Naive thymus-derived CD4-positive, alpha-beta T cell (primary cell): Measurements from ENCODE around the gene STK4. TPM values are rescaled to one million over a fixed set of nuclear protein-coding genes. Genes with fewer than 3 reads are reported as not detected.

Experiments used
- ATAC-seq: fragments of 150-1000 bp; cut with Tn5 transposase; 2 replicates; pipeline ENCODE4 v1.10.0; 2021; ENCODE audit warnings: mild to moderate bottlenecking, moderate library complexity
- CTCF ChIA-PET: fragments of 350-600 bp; sonication (Branson Sonifier 250); formaldehyde crosslinking; loops from one replicate; lab custom pipeline; 2021; ENCODE audit warnings: antibody characterized with exemption; lab: Charles Lee
- POLR2A ChIA-PET: fragments of 350-600 bp; sonication (Branson Sonifier 250); formaldehyde crosslinking; loops from one replicate; lab custom pipeline; 2021; ENCODE audit warnings: antibody characterized with exemption, inconsistent platforms; lab: Charles Lee
- DNase-seq, 9 donors: peaks; one replicate each; pipeline versions ENCODE4 v3.0.0 to v3.0.0-alpha.2; 2020 to 2022; ENCODE audit warnings: mixed read lengths in 1 of 9
- H3K27ac ChIP-seq: one replicate; pipeline ENCODE4 v1.7.0; 2013; ENCODE audit warnings: mild to moderate bottlenecking, low read depth, low read length, moderate library complexity
- H3K27me3 ChIP-seq, 2 donors: one replicate each; pipeline ENCODE4 v1.7.0; 2013; ENCODE audit warnings: low read length in 2 of 2, mild to moderate bottlenecking in 2 of 2, moderate library complexity in 2 of 2; ENCODE audit not compliant: control insufficient read depth in 2 of 2, insufficient read depth in 2 of 2
- H3K36me3 ChIP-seq, 3 experiments: 1 replicate in 2 of 3; 2 replicates in 1 of 3; pipeline ENCODE4 v1.7.0; 2013; ENCODE audit warnings: low read length in 3 of 3, mild to moderate bottlenecking in 3 of 3, moderate library complexity in 1 of 3; ENCODE audit not compliant: insufficient read depth in 3 of 3, control insufficient read depth in 2 of 3
- H3K4me1 ChIP-seq, 2 donors: one replicate each; pipeline ENCODE4 v1.7.0; 2013; ENCODE audit warnings: low read length in 2 of 2, mild to moderate bottlenecking in 2 of 2, moderate library complexity in 1 of 2; ENCODE audit not compliant: control insufficient read depth in 2 of 2, insufficient read depth in 2 of 2
- H3K4me3 ChIP-seq: 2 replicates; pipeline ENCODE4 v1.7.0; 2013; ENCODE audit warnings: mild to moderate bottlenecking, low read length
- H3K9me3 ChIP-seq, 3 experiments: 1 replicate in 2 of 3; 2 replicates in 1 of 3; pipeline ENCODE4 v1.7.0; 2013; ENCODE audit warnings: low read length in 3 of 3; ENCODE audit not compliant: control insufficient read depth in 2 of 3
- H3K27ac Mint-ChIP-seq, 9 donors: one replicate each; pipeline ENCODE4 v1.8.0; 2020 to 2022; ENCODE audit warnings: mixed read lengths in 9 of 9, mild to moderate bottlenecking in 8 of 9, moderate library complexity in 5 of 9, inconsistent platforms in 2 of 9
- H3K27me3 Mint-ChIP-seq, 5 donors: one replicate each; pipeline ENCODE4 v1.8.0; 2021 to 2022; ENCODE audit warnings: mixed read lengths in 5 of 5, mild to moderate bottlenecking in 1 of 5
- H3K36me3 Mint-ChIP-seq, 5 donors: one replicate each; pipeline ENCODE4 v1.8.0; 2020 to 2022; ENCODE audit warnings: mixed read lengths in 5 of 5, mild to moderate bottlenecking in 3 of 5, inconsistent platforms in 1 of 5
- H3K4me1 Mint-ChIP-seq, 7 donors: one replicate each; pipeline ENCODE4 v1.8.0; 2020 to 2022; ENCODE audit warnings: mixed read lengths in 7 of 7, mild to moderate bottlenecking in 3 of 7, inconsistent platforms in 1 of 7
- H3K4me3 Mint-ChIP-seq, 10 donors: one replicate each; pipeline ENCODE4 v1.8.0; 2020 to 2022; ENCODE audit warnings: mild to moderate bottlenecking in 10 of 10, mixed read lengths in 10 of 10, moderate library complexity in 6 of 10, inconsistent platforms in 2 of 10
- H3K9me3 Mint-ChIP-seq, 11 donors: one replicate each; pipeline ENCODE4 v1.8.0; 2020 to 2022; ENCODE audit warnings: mixed read lengths in 11 of 11, mild to moderate bottlenecking in 4 of 11, inconsistent platforms in 1 of 11, moderate library complexity in 1 of 11
- intact Hi-C, 2 donors: fragments of 100-400 bp; cut with micrococcal nuclease; formaldehyde crosslinking; loops; one replicate each; pipeline ENCODE4 v1.15.1; 2023
- polyA plus RNA-seq, 2 donors: library from polyadenylated mRNA; unstranded; fragments of 300-500 nt; fragmentation: Illumina TruSeq; gene quantifications; one replicate each; pipeline ENCODE4 v1.2.3, GENCODE V29; 2021
- total RNA-seq, 6 experiments: library from RNA in 5 of 6; stranded (reverse) in 5 of 6; gene quantifications; 1 replicate in 5 of 6; 2 replicates in 1 of 6; pipeline ENCODE4 v1.2.3 and lab custom pipeline; 2021 to 2026

The STK4 gene
- total and polyA plus RNA-seq, 7 experiments from 2014 or later, result 175 to 383 (median 247) TPM

- POLR2A ChIA-PET, result no interaction called here
- H3K4me3 ChIP-seq, result no peak overlapping the region
- H3K27ac Mint-ChIP-seq, result peak overlapping the region in 3 of 9 donors; percentile 3 to 35 (median 26)
- H3K9me3 Mint-ChIP-seq, result peaks cover 0 to 6% (median 0%) of the 10 kb centered on the region in 11 donors
- CTCF ChIA-PET, result no interaction called here
- peaks cover 0 to 15% (median 6%) of the 10 kb centered on the region in 7 donors for H3K4me1 Mint-ChIP-seq
- intact Hi-C loops, result no loop called here
- no peaks in the 10 kb centered on the region for H3K4me1 ChIP-seq
- H3K36me3 ChIP-seq, result peaks cover 0 to 25% (median 12%) of the 10 kb centered on the region in 3 experiments
- no peak overlapping the region for H3K27ac ChIP-seq
- DNase-seq (no peak), ATAC-seq (no peak)
- no peaks in the 10 kb centered on the region for H3K27me3 ChIP-seq
- H3K36me3 Mint-ChIP-seq, result peaks cover 4 to 52% (median 25%) of the 10 kb centered on the region in 5 donors
- H3K9me3 ChIP-seq, result no peaks in the 10 kb centered on the region
- no peaks in the 10 kb centered on the region for H3K27me3 Mint-ChIP-seq
- H3K4me3 Mint-ChIP-seq, result no peak overlapping the region
Observed at GRCh38 chr20:45088247-45088646, 121.9 kb downstream of the STK4 start.

- H3K36me3 ChIP-seq, result peaks cover 0 to 22% (median 12%) of the 10 kb centered on the region in 3 experiments
- peaks cover 4 to 35% (median 11%) of the 10 kb centered on the region in 5 donors for H3K36me3 Mint-ChIP-seq
Observed at GRCh38 chr20:45090481-45090880, 124.2 kb downstream of the STK4 start.

GRCh38 chr20:45091366-45091765 is 125.1 kb downstream of the STK4 start:
- H3K9me3 ChIP-seq, result no peaks in the 10 kb centered on the region
- peaks cover 0 to 3% (median 0%) of the 10 kb centered on the region in 5 donors for H3K27me3 Mint-ChIP-seq
- H3K36me3 ChIP-seq, result peaks cover 0 to 14% (median 12%) of the 10 kb centered on the region in 3 experiments
- ChIA-PET CTCF (interaction anchor here (0.7 kb wide), 1 partner anchor 149 kb away, joined by 7 read pairs; no protein-coding TSS in a partner anchor), POLR2A (no interaction called here)
- peaks cover 0 to 4% of the 10 kb centered on the region in 2 donors for H3K27me3 ChIP-seq
- no peak overlapping the region for H3K4me3 Mint-ChIP-seq
- H3K36me3 Mint-ChIP-seq, result peaks cover 3 to 26% (median 4%) of the 10 kb centered on the region in 5 donors
- H3K4me3 ChIP-seq, result no peak overlapping the region
- peak overlapping the region in 5 of 9 donors; percentile 0 to 84 (median 21) for H3K27ac Mint-ChIP-seq
- H3K9me3 Mint-ChIP-seq, result peaks cover 0 to 4% (median 0%) of the 10 kb centered on the region in 11 donors
- intact Hi-C loops, result no loop called here
- H3K4me1 ChIP-seq, result peaks cover 0 to 8% of the 10 kb centered on the region in 2 donors
- no peak for ATAC-seq
- DNase-seq, result no peak
- no peak overlapping the region for H3K27ac ChIP-seq
- H3K4me1 Mint-ChIP-seq, result peaks cover 2 to 14% (median 5%) of the 10 kb centered on the region in 7 donors

More at GRCh38 chr20:45090481-45090880, 124.2 kb downstream of the STK4 start:
- ATAC-seq (no peak), DNase-seq (no peak)
- Histone ChIP-seq H3K4me1 (no peaks in the 10 kb centered on the region), H3K9me3 (no peaks in the 10 kb centered on the region), H3K27ac (no peak overlapping the region), H3K27me3 (no peaks in the 10 kb centered on the region), H3K4me3 (no peak overlapping the region)
- Mint-ChIP-seq H3K4me1 (peaks cover 0 to 12% (median 4%) of the 10 kb centered on the region in 7 donors), H3K27me3 (no peaks in the 10 kb centered on the region), H3K4me3 (no peak overlapping the region), H3K27ac (peak overlapping the region in 3 of 9 donors; percentile 0 to 72 (median 52)), H3K9me3 (peaks cover 0 to 4% (median 0%) of the 10 kb centered on the region in 11 donors)
- CTCF ChIA-PET, result interaction anchor here (0.7 to 1.3 kb wide), 2 partner anchors 11 to 148 kb away, joined by 3 to 7 read pairs; no protein-coding TSS in a partner anchor
- POLR2A ChIA-PET, result interaction anchor here (0.6 kb wide), 1 partner anchor 787 kb away, joined by 3 read pairs; no protein-coding TSS in a partner anchor
- intact Hi-C loops, result no loop called here

GRCh38 chr20:45092898-45093297 is 126.6 kb downstream of the STK4 start:
- Mint-ChIP-seq H3K36me3 (peaks cover 0 to 11% (median 0%) of the 10 kb centered on the region in 5 donors), H3K27me3 (peaks cover 11 to 16% (median 12%) of the 10 kb centered on the region in 5 donors), H3K27ac (peak overlapping the region in 2 of 9 donors; percentile 11 to 55), H3K4me3 (no peak overlapping the region), H3K9me3 (peaks cover 0 to 7% (median 0%) of the 10 kb centered on the region in 11 donors), H3K4me1 (peaks cover 5 to 18% (median 7%) of the 10 kb centered on the region in 7 donors)
- POLR2A ChIA-PET, result no interaction called here
- ATAC-seq (no peak), DNase-seq (no peak)
- Histone ChIP-seq H3K4me3 (no peak overlapping the region), H3K36me3 (peaks cover 0 to 11% (median 5%) of the 10 kb centered on the region in 3 experiments), H3K27ac (no peak overlapping the region), H3K4me1 (peaks cover 0 to 8% of the 10 kb centered on the region in 2 donors), H3K27me3 (peaks cover 0 to 15% of the 10 kb centered on the region in 2 donors), H3K9me3 (no peaks in the 10 kb centered on the region)
- intact Hi-C loops, result no loop called here
- CTCF ChIA-PET, result interaction anchor here (0.6 to 0.7 kb wide), 2 partner anchors 11 to 444 kb away, joined by 3 to 5 read pairs; no protein-coding TSS in a partner anchor

- POLR2A ChIA-PET, result interaction anchor here (0.6 kb wide), 1 partner anchor 676 kb away, joined by 4 read pairs; no protein-coding TSS in a partner anchor
- peaks cover 0 to 4% (median 2%) of the 10 kb centered on the region in 5 donors for H3K36me3 Mint-ChIP-seq
Observed at GRCh38 chr20:45094201-45094600, 127.9 kb downstream of the STK4 start.

GRCh38 chr20:45094864-45095574 is 128.7 kb downstream of the STK4 start:
- POLR2A ChIA-PET, result no interaction called here
- DNase-seq (no peak), ATAC-seq (no peak)
- intact Hi-C loops, result loop anchor here (1.0 to 5.0 kb wide), 3 partner anchors 183 to 410 kb away; partner anchors contain the start of gene PABPC1L (in 1 of the 2)
- Mint-ChIP-seq H3K9me3 (peaks cover 0 to 7% (median 0%) of the 10 kb centered on the region in 11 donors), H3K27me3 (peaks cover 26 to 31% (median 27%) of the 10 kb centered on the region in 5 donors), H3K36me3 (peaks cover 0 to 4% (median 0%) of the 10 kb centered on the region in 5 donors), H3K27ac (peak overlapping the region in 2 of 9 donors; percentile 48 to 49), H3K4me1 (peaks cover 5 to 24% (median 11%) of the 10 kb centered on the region in 7 donors), H3K4me3 (no peak overlapping the region)
- H3K36me3 ChIP-seq, result peaks cover 0 to 11% (median 5%) of the 10 kb centered on the region in 3 experiments
- peaks cover 4 to 21% of the 10 kb centered on the region in 2 donors for H3K27me3 ChIP-seq
- H3K4me3 ChIP-seq, result no peak overlapping the region
- H3K4me1 ChIP-seq, result peaks cover 0 to 8% of the 10 kb centered on the region in 2 donors
- CTCF ChIA-PET, result interaction anchor here (0.6 to 2.9 kb wide), 28 partner anchors 11 to 1326 kb away, joined by 3 to 33 read pairs (median 5); partner anchors contain the start of gene TOMM34
- H3K9me3 ChIP-seq, result no peaks in the 10 kb centered on the region
- H3K27ac ChIP-seq, result no peak overlapping the region

More at GRCh38 chr20:45094201-45094600, 127.9 kb downstream of the STK4 start:
- DNase-seq (no peak), ATAC-seq (no peak)
- intact Hi-C loops, result loop anchor here in 1 of 2 donors (2.0 kb wide), 1 partner anchor 409 kb away; no protein-coding TSS in a partner anchor
- Histone ChIP-seq H3K36me3 (peaks cover 0 to 11% (median 5%) of the 10 kb centered on the region in 3 experiments), H3K27ac (no peak overlapping the region), H3K4me3 (no peak overlapping the region), H3K9me3 (no peaks in the 10 kb centered on the region), H3K27me3 (peaks cover 4 to 19% of the 10 kb centered on the region in 2 donors), H3K4me1 (peaks cover 0 to 8% of the 10 kb centered on the region in 2 donors)
- CTCF ChIA-PET, result interaction anchor here (0.6 to 1.3 kb wide), 3 partner anchors 36 to 346 kb away, joined by 3 to 4 read pairs (median 3); no protein-coding TSS in a partner anchor
- Mint-ChIP-seq H3K4me3 (peak overlapping the region in 1 of 10 donors; percentile 36), H3K27me3 (peaks cover 18 to 23% (median 19%) of the 10 kb centered on the region in 5 donors), H3K4me1 (peaks cover 5 to 23% (median 10%) of the 10 kb centered on the region in 7 donors), H3K9me3 (peaks cover 0 to 7% (median 0%) of the 10 kb centered on the region in 11 donors), H3K27ac (peak overlapping the region in 4 of 9 donors; percentile 38 to 87 (median 48))
